Non-pigmented ciliary epithelial cell (primary cell): ENCODE measurements around the gene ARHGDIA.
"Not testable (repeated sequence)": the region's sequence is repeated elsewhere in the genome, so short reads cannot be mapped to it uniquely, and the experiment has no call there.

Experiments used
- DNase-seq: peaks from one replicate; pipeline ENCODE4 v3.0.0-alpha.2; 2010; ENCODE audit warnings: low read depth

The ARHGDIA gene

GRCh38 chr17:81870981-81871386 lies at the start of gene ARHGDIA:
TSS of gene ARHGDIA (minus strand) at chr17:81871337. CDS start at chr17:81869930, 1,407 bp downstream.
- no peak for DNase-seq

GRCh38 chr17:81918832-81919545 lies 47.9 kb upstream of the ARHGDIA start:
- DNase-seq = no peak

- not testable (repeated sequence) for DNase-seq
Measured at GRCh38 chr17:81918333-81918669, 47.2 kb upstream of the ARHGDIA start.

GRCh38 chr17:81917565-81918332 lies 46.6 kb upstream of the ARHGDIA start, which contains the start of gene SIRT7:
TSS of gene SIRT7 (minus strand) at chr17:81918176. CDS start at chr17:81918131, 45 bp downstream.
- DNase-seq = no peak

- DNase-seq = no peak
Measured at GRCh38 chr17:81916234-81917001, 45.3 kb upstream of the ARHGDIA start.

- DNase-seq = no peak
Measured at GRCh38 chr17:81915331-81915730, 44.2 kb upstream of the ARHGDIA start.

GRCh38 chr17:81914103-81914850 lies 43.1 kb upstream of the ARHGDIA start:
- no peak for DNase-seq

GRCh38 chr17:81913394-81914102 lies 42.4 kb upstream of the ARHGDIA start:
- DNase-seq = no peak

GRCh38 chr17:81912441-81913309 lies 41.5 kb upstream of the ARHGDIA start:
- DNase-seq = no peak

GRCh38 chr17:81911969-81912368 lies 40.8 kb upstream of the ARHGDIA start:
- DNase-seq = no peak

- DNase-seq = no peak
Measured at GRCh38 chr17:81911277-81911961, 40.3 kb upstream of the ARHGDIA start, which contains the start of gene PCYT2. TSS of gene PCYT2 (minus strand) at chr17:81911399. CDS start at chr17:81911355, 44 bp downstream.

GRCh38 chr17:81910840-81911276 lies 39.7 kb upstream of the ARHGDIA start:
- DNase-seq = no peak

- no peak for DNase-seq
Measured at GRCh38 chr17:81909966-81910839, 39.1 kb upstream of the ARHGDIA start.

GRCh38 chr17:81909231-81909630 lies 38.1 kb upstream of the ARHGDIA start:
- DNase-seq = no peak

- no peak for DNase-seq
Measured at GRCh38 chr17:81908793-81909192, 37.7 kb upstream of the ARHGDIA start.

GRCh38 chr17:81907219-81908145 lies 36.3 kb upstream of the ARHGDIA start:
- DNase-seq = no peak

GRCh38 chr17:81906476-81907218 lies 35.5 kb upstream of the ARHGDIA start:
- DNase-seq = no peak
